G401 (cell line): ENCODE measurements around the gene COL21A1. TPM values are rescaled to one million over a fixed set of nuclear protein-coding genes. Genes with fewer than 3 reads are reported as not detected.

Source experiments
- DNase-seq: peaks from one replicate; pipeline ENCODE4 v3.0.0-alpha.2; 2015; ENCODE audit warnings: low spot score
- in situ Hi-C: cut with HindIII; loops from 2 replicates; pipeline ENCODE4 v1.10.0; 2016; ENCODE audit warnings: low sequenced_read_pairs, mixed read lengths
- total RNA-seq: library from RNA; depleted of rRNA; stranded (reverse); fragments of >200 nt; shearing (Covaris generic); gene quantifications from 2 replicates; pipeline ENCODE4 v1.2.3, GENCODE V29; 2014

The COL21A1 gene
- total RNA-seq, 1 experiment from 2014 or later: not detected

- DNase-seq: no peak
- in situ Hi-C loops: no loop called here
Observed at GRCh38 chr6:56146086-56146485, 101.3 kb downstream of the COL21A1 start.

GRCh38 chr6:56145616-56146015, 101.8 kb downstream of the COL21A1 start:
- no peak for DNase-seq
- in situ Hi-C loops: no loop called here

- DNase-seq: no peak
- in situ Hi-C loops: no loop called here
Observed at GRCh38 chr6:56144538-56145324, 102.6 kb downstream of the COL21A1 start.

- DNase-seq: no peak
- in situ Hi-C loops: no loop called here
Observed at GRCh38 chr6:56143796-56144195, 103.6 kb downstream of the COL21A1 start.

GRCh38 chr6:56140090-56140489, 107.3 kb downstream of the COL21A1 start:
- in situ Hi-C loops: no loop called here
- no peak for DNase-seq

- in situ Hi-C loops: no loop called here
Observed at GRCh38 chr6:56115715-56116114, 131.7 kb downstream of the COL21A1 start.

GRCh38 chr6:56109149-56109548, 138.2 kb downstream of the COL21A1 start:
- in situ Hi-C loops: no loop called here
- DNase-seq: no peak

More at GRCh38 chr6:56115715-56116114, 131.7 kb downstream of the COL21A1 start:
- no peak for DNase-seq

GRCh38 chr6:56106231-56106630, 141.1 kb downstream of the COL21A1 start:
- DNase-seq: no peak
- in situ Hi-C loops: no loop called here

- DNase-seq: no peak
- in situ Hi-C loops: no loop called here
Observed at GRCh38 chr6:56104591-56104990, 142.8 kb downstream of the COL21A1 start.

GRCh38 chr6:56102216-56102615, 145.2 kb downstream of the COL21A1 start:
- DNase-seq: no peak
- in situ Hi-C loops: no loop called here

- in situ Hi-C loops: no loop called here
- DNase-seq: no peak
Observed at GRCh38 chr6:56101141-56101553, 146.2 kb downstream of the COL21A1 start.

GRCh38 chr6:56096946-56097621, 150.3 kb downstream of the COL21A1 start:
- in situ Hi-C loops: no loop called here
- DNase-seq: no peak

- in situ Hi-C loops: no loop called here
- no peak for DNase-seq
Observed at GRCh38 chr6:56096541-56096940, 150.8 kb downstream of the COL21A1 start.

- in situ Hi-C loops: no loop called here
- no peak for DNase-seq
Observed at GRCh38 chr6:56093776-56094175, 153.6 kb downstream of the COL21A1 start.

- no peak for DNase-seq
- in situ Hi-C loops: no loop called here
Observed at GRCh38 chr6:56091159-56091869, 156.1 kb downstream of the COL21A1 start.

GRCh38 chr6:56088641-56089040, 158.7 kb downstream of the COL21A1 start:
- in situ Hi-C loops: no loop called here

GRCh38 chr6:56087421-56087820, 160.0 kb downstream of the COL21A1 start:
- in situ Hi-C loops: no loop called here

More at GRCh38 chr6:56088641-56089040, 158.7 kb downstream of the COL21A1 start:
- no peak for DNase-seq

GRCh38 chr6:56079751-56080540, 167.4 kb downstream of the COL21A1 start:
- in situ Hi-C loops: no loop called here
- DNase-seq: no peak

More at GRCh38 chr6:56087421-56087820, 160.0 kb downstream of the COL21A1 start:
- no peak for DNase-seq

GRCh38 chr6:56076033-56076432, 171.3 kb downstream of the COL21A1 start:
- in situ Hi-C loops: no loop called here
- no peak for DNase-seq
